K562 (cell line): Measurements from ENCODE around the gene FAM50A. TPM values are rescaled to one million over a fixed set of nuclear protein-coding genes. Genes with fewer than 3 reads are reported as not detected.

ENCODE experiments used
- ATAC-seq: fragments of 200-7000 bp; cut with Tn5 transposase; 3 replicates; pipeline ENCODE4 v1.9.1; 2020; ENCODE audit warnings: moderate library complexity
- BruUV-seq: library from RNA; stranded (reverse); fragments of 400-500 nt; replicated peaks from 2 replicates; lab custom pipeline; 2021; lab: Mats Ljungman, UMichigan
- CTCF ChIA-PET: fragments of 300-600 bp; formaldehyde crosslinking; extraction: SDS; loops from one replicate; lab custom pipeline; 2021; ENCODE audit warnings: low intra/inter-chr PET ratio; lab: Yijun Ruan, JAX
- POLR2A ChIA-PET: fragments of 300-600, 350-650 bp; sonication (Branson Sonifier 250); formaldehyde crosslinking; extraction: SDS; loops from one replicate; lab custom pipeline; 2021; ENCODE audit warnings: antibody characterized with exemption, inconsistent platforms; lab: Yijun Ruan, JAX
- DNase-seq, 4 experiments: peaks; one replicate each; pipeline versions ENCODE4 v3.0.0 to v3.0.0-alpha.2; 2011 to 2018; ENCODE audit warnings: low spot score in 3 of 4, mixed read lengths in 3 of 4; ENCODE audit errors: extremely low read depth in 1 of 4
- FAIRE-seq: peaks from 2 replicates; lab custom pipeline; 2011; peaks lifted over from hg19 to GRCh38; lab: Jason Lieb, UNC
- H2AFZ ChIP-seq: 2 replicates; pipeline ENCODE4 v1.6.0; 2011; ENCODE audit warnings: low read depth, low read length, control low read depth, inconsistent platforms
- H3K27ac ChIP-seq: fragments of 200-600 bp; 3 replicates; pipeline ENCODE4 v1.8.0; 2011; ENCODE audit warnings: low read depth, mild to moderate bottlenecking, control low read depth, inconsistent platforms, low read length, moderate library complexity, mixed read lengths; ENCODE audit errors: extremely low read depth
- H3K27me3 ChIP-seq, 2 experiments: fragments of 300-600 bp in 1 of 2; 2 replicates in 1 of 2; 3 replicates in 1 of 2; pipeline versions ENCODE4 v1.6.0 to v1.8.0; 2011; ENCODE audit warnings: inconsistent platforms in 2 of 2, low read length in 2 of 2, mild to moderate bottlenecking in 1 of 2, mixed read lengths in 1 of 2, moderate library complexity in 1 of 2; ENCODE audit not compliant: control insufficient read depth in 2 of 2, insufficient read depth in 2 of 2
- H3K36me3 ChIP-seq: fragments of 300-600 bp; 3 replicates; pipeline ENCODE4 v1.8.0; 2011; ENCODE audit warnings: mild to moderate bottlenecking, low read length, inconsistent platforms; ENCODE audit not compliant: control insufficient read depth, insufficient read depth
- H3K4me1 ChIP-seq, 2 experiments: fragments of 200-600 bp in 1 of 2; replicated peaks in 1 of 2; 2 replicates in 1 of 2; 3 replicates in 1 of 2; pipeline versions ENCODE4 v1.5.1 to v1.8.0; 2011; ENCODE audit warnings: inconsistent platforms in 2 of 2, low read length in 2 of 2, mild to moderate bottlenecking in 1 of 2, mixed read lengths in 1 of 2, moderate library complexity in 1 of 2; ENCODE audit not compliant: control insufficient read depth in 2 of 2, insufficient read depth in 2 of 2
- H3K4me2 ChIP-seq: 2 replicates; pipeline ENCODE4 v1.6.1; 2011; ENCODE audit warnings: low read length, control low read depth, inconsistent platforms, mixed read lengths; ENCODE audit not compliant: insufficient read depth
- H3K4me3 ChIP-seq: fragments of 200-600 bp; sonication (generic), shearing (Covaris generic); 2 replicates; pipeline ENCODE4 v1.5.1; 2016; ENCODE audit warnings: control low read depth, inconsistent platforms
- H3K79me2 ChIP-seq: fragments of 200-600 bp; 3 replicates; pipeline ENCODE4 v1.8.0; 2011; ENCODE audit warnings: low read length, inconsistent platforms; ENCODE audit not compliant: control insufficient read depth, insufficient read depth
- H3K9ac ChIP-seq, 2 experiments: 2 replicates each; pipeline versions ENCODE4 v1.6.0 to v1.6.1; 2011; ENCODE audit warnings: low read depth in 2 of 2, low read length in 2 of 2, control low read depth in 1 of 2, inconsistent platforms in 1 of 2, mild to moderate bottlenecking in 1 of 2, mixed read lengths in 1 of 2; ENCODE audit not compliant: insufficient read depth in 1 of 2
- H3K9me1 ChIP-seq: one replicate; pipeline ENCODE4 v1.6.0; 2011; ENCODE audit warnings: inconsistent platforms, mild to moderate bottlenecking, low read length, moderate library complexity; ENCODE audit not compliant: control insufficient read depth, insufficient read depth
- H3K9me3 ChIP-seq: replicated peaks from 2 replicates; pipeline ENCODE4 v1.5.1; 2011; ENCODE audit warnings: low read depth, low read length, inconsistent platforms; ENCODE audit not compliant: control insufficient read depth, insufficient read depth
- H4K20me1 ChIP-seq: replicated peaks from 2 replicates; pipeline ENCODE4 v1.6.1; 2011; ENCODE audit warnings: low read length, inconsistent platforms, mixed read lengths; ENCODE audit not compliant: control insufficient read depth, insufficient read depth
- BRF2 ChIP-seq: IDR thresholded peaks from 3 replicates; pipeline ENCODE4 v1.6.1; 2011; ENCODE audit warnings: borderline replicate concordance, mild to moderate bottlenecking; ENCODE audit not compliant: insufficient read length, insufficient read depth
- HSF4 ChIP-seq: fragments of 250-450 bp; sonication (Bioruptor Pico); IDR thresholded peaks from 2 replicates; pipeline ENCODE4 v2.1.2; 2022; ENCODE audit warnings: mild to moderate bottlenecking, moderate library complexity, borderline replicate concordance
- MNT ChIP-seq, 2 experiments: fragments of 450-650 bp; conservative IDR thresholded peaks; 2 replicates each; pipeline ENCODE4 v1.6.1; 2017; ENCODE audit warnings: mild to moderate bottlenecking in 2 of 2, moderate library complexity in 2 of 2
- NFIC ChIP-seq: fragments of 450-650 bp; IDR thresholded peaks from 2 replicates; pipeline ENCODE4 v1.6.1; 2017; ENCODE audit warnings: mild to moderate bottlenecking, inconsistent platforms
- NFRKB ChIP-seq: fragments of 450-650 bp; IDR thresholded peaks from 2 replicates; pipeline ENCODE4 v1.6.1; 2016; ENCODE audit warnings: low read depth
- SAFB ChIP-seq: fragments of 200-400 bp; formaldehyde crosslinking; IDR thresholded peaks from 2 replicates; pipeline ENCODE4 v1.6.1; 2017; ENCODE audit warnings: low read depth, low read length, borderline replicate concordance
- TFAM ChIP-seq: fragments of 250-450 bp; sonication (Bioruptor Pico); conservative IDR thresholded peaks from 2 replicates; pipeline ENCODE4 v1.5.0; 2021; ENCODE audit warnings: mild to moderate bottlenecking, moderate library complexity
- TGIF2 ChIP-seq: sonication (generic); formaldehyde crosslinking; IDR thresholded peaks from 2 replicates; pipeline ENCODE4 v1.8.1; 2022; ENCODE audit warnings: mild to moderate bottlenecking, missing genetic modification reagents, moderate library complexity
- THRAP3 ChIP-seq: fragments of 450-650 bp; IDR thresholded peaks from 2 replicates; pipeline ENCODE4 v1.6.1; 2016; ENCODE audit warnings: mild to moderate bottlenecking, inconsistent platforms, borderline replicate concordance
- ZBTB49 ChIP-seq: sonication (generic); formaldehyde crosslinking; IDR thresholded peaks from 2 replicates; pipeline ENCODE4 v1.8.0; 2022; ENCODE audit warnings: missing genetic modification reagents, mild to moderate bottlenecking, borderline replicate concordance
- ZNF224 ChIP-seq: sonication (generic); formaldehyde crosslinking; IDR thresholded peaks from 2 replicates; pipeline ENCODE4 v1.8.0; 2022; ENCODE audit warnings: mild to moderate bottlenecking, missing genetic modification reagents
- ZNF75A ChIP-seq: fragments of 450-650 bp; formaldehyde crosslinking; IDR thresholded peaks from 2 replicates; pipeline ENCODE4 v1.4.0; 2020; ENCODE audit warnings: mild to moderate bottlenecking
- WGBS: fragments of 100-300 bp; shearing (Covaris generic); methylation state at CpG from one replicate; pipeline ENCODE4 v1.1.6; 2016; ENCODE audit warnings: low coverage, mixed read lengths; ENCODE audit not compliant: insufficient coverage; ENCODE audit errors: missing lambda C conversion rate; 5-methylcytosine and 5-hydroxymethylcytosine counted together
- in situ Hi-C: fragments of 300-500 bp; cut with MboI; formaldehyde crosslinking; loops from 4 replicates; pipeline ENCODE4 v1.15.0; 2018; ENCODE audit warnings: inconsistent platforms, mixed read lengths
- intact Hi-C: fragments of 100-400 bp; cut with micrococcal nuclease; formaldehyde crosslinking; loops from 2 replicates; pipeline ENCODE4 v1.14.2; 2022
- polyA plus RNA-seq, 8 experiments: library from polyadenylated mRNA; depleted of rRNA in 4 of 8; stranded (reverse) in 5 of 8; unstranded in 3 of 8; fragments of >200 nt; fragmentation: Nextera tagmentation in 2 of 8; fragmentation: Illumina TruSeq in 1 of 8; extraction: Ambion mirVana in 2 of 8; extraction: Trizol in 1 of 8; gene quantifications; 2 replicates each; pipeline versions ENCODE4 v1.2.1 to v1.2.3, GENCODE V29; 2011 to 2014; ENCODE audit warnings: inconsistent platforms in 1 of 8, missing spikeins in 1 of 8
- total RNA-seq, 7 experiments: library from RNA; depleted of rRNA in 6 of 7; stranded (reverse); fragments of >200 nt in 6 of 7; fragmentation: Illumina TruSeq in 2 of 7; extraction: Trizol in 2 of 7; gene quantifications; 2 replicates each; pipeline versions ENCODE4 v1.2.1 to v1.2.3, GENCODE V29; 2011 to 2021; ENCODE audit warnings: low replicate concordance in 1 of 7
- TF ChIP-seq, protein P1 (sequence below), 2 experiments: fragments of 450-650 bp in 1 of 2; sonication (generic) in 1 of 2; formaldehyde crosslinking; conservative IDR thresholded peaks; 2 replicates each; pipeline versions ENCODE4 v1.4.0 to v1.8.1; 2020 to 2022; ENCODE audit warnings: mild to moderate bottlenecking in 1 of 2, missing genetic modification reagents in 1 of 2
- TF ChIP-seq, protein P2 (sequence below): fragments of 250-450 bp; sonication (Bioruptor Pico); IDR thresholded peaks from 2 replicates; pipeline ENCODE4 v1.9.0; 2021; ENCODE audit warnings: mild to moderate bottlenecking

The FAM50A gene
- total and polyA plus RNA-seq, 9 of the 15 experiments (the other 6 are each of a cell fraction or from before 2014, with no cell fraction given), result 4.4 to 114 (median 67.3) TPM

DNA sequence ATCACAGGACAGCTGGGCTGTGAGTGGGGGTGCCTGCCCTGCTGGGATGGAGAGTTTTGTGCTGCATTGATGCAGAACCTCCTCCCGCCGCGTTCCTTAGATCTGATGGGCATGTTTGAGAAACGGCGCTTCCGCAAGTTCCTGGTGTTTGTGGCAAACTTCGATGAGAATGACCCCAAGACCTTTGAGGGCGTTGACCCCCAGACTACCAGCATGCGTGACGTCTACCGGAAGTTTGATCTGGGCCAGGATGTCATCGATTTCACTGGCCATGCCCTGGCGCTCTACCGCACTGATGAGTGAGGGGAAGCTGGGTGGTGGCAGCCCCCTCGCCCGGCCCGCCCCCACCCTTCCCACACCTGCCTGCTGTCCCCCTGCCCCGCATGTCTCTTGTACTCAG, 4.1 kb upstream of the FAM50A start:
- in situ Hi-C loops (no loop called here), intact Hi-C loops (no loop called here)
- POLR2A ChIA-PET, result no interaction called here
- no TSS peak for BruUV-seq
- H3K79me2 ChIP-seq, result peaks cover 30% of the 10 kb centered on the region
- no peak overlapping the region for H3K27ac ChIP-seq
- no peak for FAIRE-seq
- no peaks in the 10 kb centered on the region for H3K27me3 ChIP-seq
- 88% methylated on average over 9 of the region's 18 CpGs for WGBS
- CTCF ChIA-PET, result no interaction called here
- no peak overlapping the region for H2AFZ ChIP-seq
- H3K9me3 ChIP-seq, result no peaks in the 10 kb centered on the region
- H3K36me3 ChIP-seq, result peaks cover 54% of the 10 kb centered on the region; the same call in 2 of the 3 replicates
- TF ChIP-seq MNT (conservative IDR thresholded peaks at IDR 0.05), result no peak
- no peak for TF ChIP-seq TGIF2 (CRISPR knock-in tag)
- no peak for TF ChIP-seq SAFB
- no peak for TF ChIP-seq ZNF75A (CRISPR knock-in tag)
- TF ChIP-seq, protein P1, sequence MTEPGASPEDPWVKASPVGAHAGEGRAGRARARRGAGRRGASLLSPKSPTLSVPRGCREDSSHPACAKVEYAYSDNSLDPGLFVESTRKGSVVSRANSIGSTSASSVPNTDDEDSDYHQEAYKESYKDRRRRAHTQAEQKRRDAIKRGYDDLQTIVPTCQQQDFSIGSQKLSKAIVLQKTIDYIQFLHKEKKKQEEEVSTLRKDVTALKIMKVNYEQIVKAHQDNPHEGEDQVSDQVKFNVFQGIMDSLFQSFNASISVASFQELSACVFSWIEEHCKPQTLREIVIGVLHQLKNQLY (CRISPR knock-in tag; conservative IDR thresholded peaks at IDR 0.05), result no peak
- no peak for TF ChIP-seq NFIC
- TF ChIP-seq, protein P2, sequence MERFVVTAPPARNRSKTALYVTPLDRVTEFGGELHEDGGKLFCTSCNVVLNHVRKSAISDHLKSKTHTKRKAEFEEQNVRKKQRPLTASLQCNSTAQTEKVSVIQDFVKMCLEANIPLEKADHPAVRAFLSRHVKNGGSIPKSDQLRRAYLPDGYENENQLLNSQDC (CRISPR knock-in tag), result no peak
- no peak for TF ChIP-seq THRAP3
- no peak for TF ChIP-seq TFAM (CRISPR knock-in tag)
- TF ChIP-seq ZNF224 (CRISPR knock-in tag), result no peak
- TF ChIP-seq NFRKB, result no peak
- no peak for TF ChIP-seq BRF2
- no peak for TF ChIP-seq HSF4 (CRISPR knock-in tag)
- no peak for TF ChIP-seq ZBTB49 (CRISPR knock-in tag)
- peaks cover 3% of the 10 kb centered on the region for H3K9me1 ChIP-seq
- H3K4me3 ChIP-seq, result no peak overlapping the region
- DNase-seq, result no peak
- ATAC-seq, result no peak
- peaks cover 5% of the 10 kb centered on the region; the same call in 1 of the 2 replicates for H4K20me1 ChIP-seq
- H3K4me2 ChIP-seq, result no peak overlapping the region
- H3K9ac ChIP-seq, result no peak overlapping the region
- H3K4me1 ChIP-seq, result peaks cover 6 to 48% of the 10 kb centered on the region in 2 experiments; a peak in 4 of 5 replicates
